DMS114 treated with DMSO at 0.1 percent for 48 hours (cell line): Measurements from ENCODE around the gene HTT.
"Not testable (repeated sequence)": the region's sequence is repeated elsewhere in the genome, so short reads cannot be mapped to it uniquely, and the experiment has no call there.

Source experiments
- DNase-seq: peaks from one replicate; lab custom pipeline; 2025; ENCODE audit not compliant: unreplicated experiment; lab: John Stamatoyannopoulos, UW

Gene HTT

GRCh38 chr4:3118312-3118711, 43.8 kb downstream of the HTT start:
- DNase-seq, result no peak

- DNase-seq, result no peak
Measured at GRCh38 chr4:3119464-3119863, 45.0 kb downstream of the HTT start.

GRCh38 chr4:3121110-3121509, 46.6 kb downstream of the HTT start:
- no peak for DNase-seq

- DNase-seq, result no peak
Measured at GRCh38 chr4:3121596-3121995, 47.1 kb downstream of the HTT start.

- no peak for DNase-seq
Measured at GRCh38 chr4:3122081-3122563, 47.6 kb downstream of the HTT start.

- DNase-seq, result no peak
Measured at GRCh38 chr4:3123181-3123671, 48.7 kb downstream of the HTT start.

GRCh38 chr4:3124070-3124767, 49.7 kb downstream of the HTT start:
- no peak for DNase-seq

GRCh38 chr4:3127112-3127511, 52.6 kb downstream of the HTT start:
- DNase-seq, result no peak

- no peak for DNase-seq
Measured at GRCh38 chr4:3128058-3128457, 53.6 kb downstream of the HTT start.

- no peak for DNase-seq
Measured at GRCh38 chr4:3128976-3129375, 54.5 kb downstream of the HTT start.

- DNase-seq, result no peak
Measured at GRCh38 chr4:3130201-3130600, 55.7 kb downstream of the HTT start.

GRCh38 chr4:3130826-3131225, 56.3 kb downstream of the HTT start:
- DNase-seq, result no peak

GRCh38 chr4:3134201-3134600, 59.7 kb downstream of the HTT start:
- DNase-seq, result no peak

- DNase-seq, result no peak
Measured at GRCh38 chr4:3135155-3136011, 60.9 kb downstream of the HTT start.

- DNase-seq, result no peak
Measured at GRCh38 chr4:3136454-3136853, 62.0 kb downstream of the HTT start.

GRCh38 chr4:3137908-3138307, 63.4 kb downstream of the HTT start:
- no peak for DNase-seq

GRCh38 chr4:3145234-3145924, 70.9 kb downstream of the HTT start:
- no peak for DNase-seq

- DNase-seq, result no peak
Measured at GRCh38 chr4:3148926-3149325, 74.4 kb downstream of the HTT start.

- DNase-seq, result not testable (repeated sequence)
Measured at GRCh38 chr4:3151238-3151637, 76.8 kb downstream of the HTT start.

GRCh38 chr4:3157366-3157765, 82.9 kb downstream of the HTT start:
- no peak for DNase-seq

- no peak for DNase-seq
Measured at GRCh38 chr4:3158841-3159240, 84.4 kb downstream of the HTT start.

- no peak for DNase-seq
Measured at GRCh38 chr4:3160438-3160837, 86.0 kb downstream of the HTT start.
